Neural progenitor cell (in vitro differentiated cells): ENCODE results near the gene PTPN11.

Source experiments
- EZH2 ChIP-seq: fragments of 200-600 bp; sonication (generic); IDR thresholded peaks from 2 replicates; pipeline ENCODE4 v1.6.1; 2017; ENCODE audit warnings: antibody characterized with exemption, mild to moderate bottlenecking, moderate library complexity
- EZH2phosphoT487 ChIP-seq: fragments of 200-600 bp; sonication (generic); IDR thresholded peaks from 2 replicates; pipeline ENCODE4 v1.6.1; 2017; ENCODE audit warnings: antibody characterized with exemption
- TF ChIP-seq, protein P1 (sequence below): fragments of 200-600 bp; sonication (generic); IDR thresholded peaks from 2 replicates; pipeline ENCODE4 v1.5.1; 2017; ENCODE audit warnings: antibody characterized with exemption, mild to moderate bottlenecking

DNA sequence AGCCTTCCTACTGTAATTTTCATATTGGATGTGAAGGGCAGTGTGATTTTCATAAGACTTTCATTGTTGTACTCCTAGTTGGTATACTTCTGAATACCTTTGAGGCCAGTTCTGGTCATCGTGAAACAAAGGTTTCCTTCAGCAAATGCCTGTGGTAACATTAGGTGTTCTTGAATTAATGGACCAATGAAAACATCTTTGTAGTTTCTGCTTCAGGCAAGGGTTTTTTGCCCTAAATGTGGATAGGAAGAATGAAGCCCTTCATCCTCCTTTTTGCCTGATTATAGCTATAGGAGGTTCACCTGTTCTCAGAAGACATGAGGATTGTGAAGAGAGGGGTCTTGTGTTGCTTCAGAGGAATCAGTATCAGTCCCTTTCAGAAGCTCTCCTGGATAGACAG lies 60.7 kb downstream of the PTPN11 start:
- TF ChIP-seq, protein P1, sequence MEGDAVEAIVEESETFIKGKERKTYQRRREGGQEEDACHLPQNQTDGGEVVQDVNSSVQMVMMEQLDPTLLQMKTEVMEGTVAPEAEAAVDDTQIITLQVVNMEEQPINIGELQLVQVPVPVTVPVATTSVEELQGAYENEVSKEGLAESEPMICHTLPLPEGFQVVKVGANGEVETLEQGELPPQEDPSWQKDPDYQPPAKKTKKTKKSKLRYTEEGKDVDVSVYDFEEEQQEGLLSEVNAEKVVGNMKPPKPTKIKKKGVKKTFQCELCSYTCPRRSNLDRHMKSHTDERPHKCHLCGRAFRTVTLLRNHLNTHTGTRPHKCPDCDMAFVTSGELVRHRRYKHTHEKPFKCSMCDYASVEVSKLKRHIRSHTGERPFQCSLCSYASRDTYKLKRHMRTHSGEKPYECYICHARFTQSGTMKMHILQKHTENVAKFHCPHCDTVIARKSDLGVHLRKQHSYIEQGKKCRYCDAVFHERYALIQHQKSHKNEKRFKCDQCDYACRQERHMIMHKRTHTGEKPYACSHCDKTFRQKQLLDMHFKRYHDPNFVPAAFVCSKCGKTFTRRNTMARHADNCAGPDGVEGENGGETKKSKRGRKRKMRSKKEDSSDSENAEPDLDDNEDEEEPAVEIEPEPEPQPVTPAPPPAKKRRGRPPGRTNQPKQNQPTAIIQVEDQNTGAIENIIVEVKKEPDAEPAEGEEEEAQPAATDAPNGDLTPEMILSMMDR, result no peak
- TF ChIP-seq EZH2phosphoT487 (no peak), EZH2 (no peak)
